Endometrium (tissue), 2 donors: ENCODE data around the gene RANBP1.
"Not testable (repeated sequence)": the region's sequence is repeated elsewhere in the genome, so short reads cannot be mapped to it uniquely, and the experiment has no call there.

Experiments
- FAIRE-seq: peaks from 2 replicates; lab custom pipeline; 2012; peaks lifted over from hg19 to GRCh38; lab: Jason Lieb, UNC
- donor health status: control.
- donor health status: control.

The RANBP1 gene

GRCh38 chr22:20154602-20155187 is 38.8 kb downstream of the RANBP1 start:
- FAIRE-seq, result no peak

GRCh38 chr22:20155330-20156041 is 39.6 kb downstream of the RANBP1 start:
- FAIRE-seq, result no peak

- FAIRE-seq, result no peak
These were observed 40.1 kb downstream of the RANBP1 start for GRCh38 chr22:20156042-20156389.

- no peak for FAIRE-seq
These were observed 40.9 kb downstream of the RANBP1 start for GRCh38 chr22:20156611-20157429.

GRCh38 chr22:20157430-20158183 is 41.7 kb downstream of the RANBP1 start:
- FAIRE-seq, result no peak

GRCh38 chr22:20158391-20159036 is 42.6 kb downstream of the RANBP1 start:
- no peak for FAIRE-seq

GRCh38 chr22:20159076-20159475 is 43.2 kb downstream of the RANBP1 start:
- FAIRE-seq, result no peak

GRCh38 chr22:20159531-20159930 is 43.6 kb downstream of the RANBP1 start:
- not testable (repeated sequence) for FAIRE-seq

- no peak for FAIRE-seq
These were observed 44.1 kb downstream of the RANBP1 start for GRCh38 chr22:20160041-20160440.

GRCh38 chr22:20164863-20165262 is 49.0 kb downstream of the RANBP1 start:
- FAIRE-seq, result no peak

- FAIRE-seq, result no peak
These were observed 49.5 kb downstream of the RANBP1 start for GRCh38 chr22:20165421-20165820.

- FAIRE-seq, result no peak
These were observed 50.0 kb downstream of the RANBP1 start for GRCh38 chr22:20165913-20166312.

- FAIRE-seq, result no peak
These were observed 50.8 kb downstream of the RANBP1 start for GRCh38 chr22:20166703-20167102.

GRCh38 chr22:20167643-20168322 is 51.9 kb downstream of the RANBP1 start:
- no peak for FAIRE-seq

GRCh38 chr22:20169253-20169822 is 53.4 kb downstream of the RANBP1 start:
- FAIRE-seq, result no peak

- FAIRE-seq, result no peak
These were observed 54.3 kb downstream of the RANBP1 start for GRCh38 chr22:20170170-20170569.

GRCh38 chr22:20171288-20172140 is 55.6 kb downstream of the RANBP1 start:
- no peak for FAIRE-seq

- FAIRE-seq, result no peak
These were observed 56.3 kb downstream of the RANBP1 start for GRCh38 chr22:20172141-20172613.

- FAIRE-seq, result no peak
These were observed 57.3 kb downstream of the RANBP1 start for GRCh38 chr22:20173246-20173645.

- FAIRE-seq, result no peak
These were observed 57.9 kb downstream of the RANBP1 start for GRCh38 chr22:20173772-20174171.
